ENCODE data around the gene TIMM13. TPM values are rescaled to one million over a fixed set of nuclear protein-coding genes. Genes with fewer than 3 reads are reported as not detected.

TIMM13 gene
- total and polyA plus RNA-seq, 2 of the 8 experiments (the other 6 are each of a cell fraction or from before 2014, with no cell fraction given): 270 to 275 TPM

GRCh38 chr19:2475702-2476450 lies 48.5 kb upstream of the TIMM13 start, which contains the start of gene GADD45B:
TSS of gene GADD45B (plus strand) at chr19:2476127. CDS start at chr19:2476359, 232 bp downstream.
- peak within 1 kb of the TSS; percentile 56 to 81 (median 76) for H3K4me3 ChIP-seq (ENCODE audit: extremely low read depth in 1 of 4, insufficient read depth in 2 of 4, low read depth in 3 of 4, low read length in 4 of 4)
- H3K9me3 ChIP-seq (ENCODE audit: insufficient read depth in 2 of 2, low read depth in 1 of 2, low read length in 1 of 2): no peaks in the 10 kb centered on the region
- no peak within 1 kb of the TSS for H2BK15ac ChIP-seq (ENCODE audit: low read length)
- no peak within 1 kb of the TSS for H3K56ac ChIP-seq (replicated peaks; ENCODE audit: insufficient read length, low read depth, low read length)
- H4K5ac ChIP-seq (ENCODE audit: insufficient read length, low read depth, low read length): no peak within 1 kb of the TSS
- peaks cover 12% of the 10 kb centered on the region in 2 experiments for H4K20me1 ChIP-seq (replicated peaks in 1 of 2; ENCODE audit: control insufficient read depth in 1 of 2, insufficient read depth in 2 of 2, low read length in 2 of 2)
- DNase-seq (ENCODE audit: low read depth in 1 of 2, low spot score in 2 of 2) (peak; percentile 90 to 97), FAIRE-seq (peak; percentile 24)
- H4K91ac ChIP-seq (replicated peaks; ENCODE audit: insufficient read length, low read length): no peak within 1 kb of the TSS
- H3K27me3 ChIP-seq (replicated peaks in 1 of 4; ENCODE audit: control insufficient read depth in 3 of 4, extremely low read depth in 1 of 4, insufficient read depth in 3 of 4, low read length in 3 of 4): peaks cover 10 to 40% (median 34%) of the 10 kb centered on the region in 4 experiments
- no peak within 1 kb of the TSS for H3K23ac ChIP-seq (ENCODE audit: insufficient read length)
- ChIA-PET CTCF (ENCODE audit: partially characterized antibody) (interaction anchor here (0.6 to 8.0 kb wide), 17 partner anchors 10 to 1735 kb away, joined by 3 to 96 read pairs (median 4); no protein-coding TSS in a partner anchor), POLR2A (ENCODE audit: partially characterized antibody) (interaction anchor here (0.6 to 9.2 kb wide), 73 partner anchors 8 to 895 kb away, joined by 3 to 216 read pairs (median 6); partner anchors contain the start of genes LMNB2, SGTA, SLC39A3 and TIMM13)
- H3K79me2 ChIP-seq (ENCODE audit: control insufficient read depth in 1 of 2, insufficient read depth in 2 of 2, low read length in 2 of 2): peaks cover 0 to 7% of the 10 kb centered on the region in 2 experiments; a peak in 1 of 4 replicates
- H3K4ac ChIP-seq (replicated peaks; ENCODE audit: insufficient read length, low read depth, low read length): no peak within 1 kb of the TSS
- 1% methylated on average over 53 of the region's 70 CpGs; no CpG with 5 or more reads in 1 of the 2 experiments for WGBS, 2 experiments (ENCODE audit: extremely low coverage in 1 of 2, insufficient coverage in 1 of 2, insufficient read length in 1 of 2, insufficient replicate concordance in 2 of 2, low coverage in 1 of 2, low lambda C conversion rate in 2 of 2, missing lambda C conversion rate in 1 of 2)
- no peak within 1 kb of the TSS for H3K14ac ChIP-seq (ENCODE audit: insufficient read length)
- H2AFZ ChIP-seq (ENCODE audit: low read length): no peak within 1 kb of the TSS
- H3K18ac ChIP-seq (ENCODE audit: extremely low read depth, low read length): peak within 1 kb of the TSS; percentile 78; the same call in 1 of the 2 replicates
- peaks cover 0 to 5% (median 0%) of the 10 kb centered on the region in 4 experiments; a peak in 1 of 8 replicates for H3K36me3 ChIP-seq (ENCODE audit: control insufficient read depth in 2 of 4, insufficient read depth in 4 of 4, low read length in 3 of 4)
- H3K4me1 ChIP-seq (replicated peaks in 1 of 4; ENCODE audit: control insufficient read depth in 3 of 4, insufficient read depth in 4 of 4, low read length in 3 of 4): peaks cover 0 to 14% (median 13%) of the 10 kb centered on the region in 4 experiments; a peak in 6 of 7 replicates
- H3K9ac ChIP-seq (replicated peaks in 1 of 4; ENCODE audit: extremely low read depth in 1 of 4, low read depth in 3 of 4, low read length in 3 of 4): peak within 1 kb of the TSS in 2 of 4 experiments; percentile 42 to 84; a peak in 4 of 7 replicates
- peak within 1 kb of the TSS; percentile 60; the same call in 1 of the 2 replicates for H2BK5ac ChIP-seq (ENCODE audit: low read depth, low read length)
- H3K79me1 ChIP-seq (ENCODE audit: low read depth, low read length): peaks cover 4% of the 10 kb centered on the region; the same call in 1 of the 2 replicates
- no peak within 1 kb of the TSS for H3K27ac ChIP-seq (ENCODE audit: low read depth, low read length)
- H3K4me2 ChIP-seq (ENCODE audit: insufficient read depth in 1 of 2, low read depth in 2 of 2, low read length in 2 of 2): peak within 1 kb of the TSS; percentile 87 to 94
- H3K23me2 ChIP-seq (ENCODE audit: low read depth, low read length): peaks cover 22% of the 10 kb centered on the region; the same call in 1 of the 2 replicates
- 0 out of 2 replicates have a peak within 1 kb of the TSS, but pooled peaks have one; percentile 81 for H2BK12ac ChIP-seq (ENCODE audit: low read depth, low read length)
- H2BK20ac ChIP-seq (ENCODE audit: low read length): no peak within 1 kb of the TSS
- peak within 1 kb of the TSS; percentile 77; the same call in 1 of the 2 replicates for H4K8ac ChIP-seq (ENCODE audit: extremely low read depth, insufficient read depth, low read length)
- H2AK5ac ChIP-seq (ENCODE audit: low read depth, low read length): no peak within 1 kb of the TSS
- peak within 1 kb of the TSS; percentile 18 for H2BK120ac ChIP-seq (replicated peaks; ENCODE audit: low read depth, low read length)
- TF ChIP-seq EP300 (IDR thresholded peaks at IDR 0.05; ENCODE audit: borderline replicate concordance in 1 of 2, low read depth in 2 of 2, low read length in 2 of 2) (no peak), EZH2 (IDR thresholded peaks at IDR 0.05; ENCODE audit: low read depth, low read length, severe bottlenecking) (no peak)

All from H1 (cell line).